ENCODE results near the gene HMGXB3. TPM values are rescaled to one million over a fixed set of nuclear protein-coding genes. Genes with fewer than 3 reads are reported as not detected.

HMGXB3 gene
- total RNA-seq, 1 donor from 2014 or later = 57.3 TPM

DNA sequence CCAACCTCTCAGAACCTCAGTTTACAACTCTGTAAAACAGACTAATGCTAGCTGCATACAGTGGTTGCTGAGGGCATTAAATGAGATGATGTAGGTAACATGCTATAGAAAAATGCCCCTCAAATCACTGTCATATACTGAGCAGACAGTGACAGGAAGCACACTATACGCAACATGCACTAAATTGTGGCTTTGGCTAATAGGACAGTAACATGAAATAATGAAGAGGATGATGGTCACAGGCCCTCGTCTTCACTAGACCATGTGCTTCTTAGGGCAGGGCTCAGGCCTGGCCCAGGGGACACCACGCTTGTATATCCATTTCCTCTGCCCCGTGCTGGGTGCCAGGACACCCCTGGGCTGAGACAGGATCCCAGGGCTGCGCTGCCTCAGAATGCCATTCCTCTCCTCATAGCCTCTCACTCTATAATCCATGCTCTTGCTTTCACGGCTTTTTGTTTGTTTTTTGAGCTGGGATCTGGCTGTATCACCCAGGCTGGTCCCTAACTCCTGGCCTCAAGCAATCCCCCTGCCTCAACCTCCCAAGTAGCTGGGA lies 66.9 kb downstream of the HMGXB3 start:
- DNase-seq (ENCODE audit: extremely low read depth, low read depth, low spot score) = no peak

DNA sequence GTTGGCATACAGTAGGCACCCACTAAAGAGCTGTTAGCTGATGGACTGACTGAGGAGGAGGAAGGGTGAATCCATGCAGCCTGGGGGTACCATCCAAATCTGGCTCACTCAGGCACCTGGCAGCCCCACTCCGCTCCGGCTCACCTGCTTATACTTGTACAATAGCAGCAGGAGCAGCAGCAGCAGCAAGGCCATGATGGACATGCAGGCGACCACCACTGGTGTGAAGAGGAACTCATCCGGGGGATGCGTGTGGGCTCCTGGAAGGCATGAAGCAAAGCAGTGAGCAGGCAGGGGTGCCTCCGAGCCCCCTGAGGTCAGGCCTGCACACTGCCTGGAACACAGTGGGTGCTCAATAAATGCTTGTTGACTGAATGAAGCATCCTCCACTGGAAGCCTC lies 67.5 kb downstream of the HMGXB3 start:
- no peak for DNase-seq (ENCODE audit: extremely low read depth, low read depth, low spot score)

DNA sequence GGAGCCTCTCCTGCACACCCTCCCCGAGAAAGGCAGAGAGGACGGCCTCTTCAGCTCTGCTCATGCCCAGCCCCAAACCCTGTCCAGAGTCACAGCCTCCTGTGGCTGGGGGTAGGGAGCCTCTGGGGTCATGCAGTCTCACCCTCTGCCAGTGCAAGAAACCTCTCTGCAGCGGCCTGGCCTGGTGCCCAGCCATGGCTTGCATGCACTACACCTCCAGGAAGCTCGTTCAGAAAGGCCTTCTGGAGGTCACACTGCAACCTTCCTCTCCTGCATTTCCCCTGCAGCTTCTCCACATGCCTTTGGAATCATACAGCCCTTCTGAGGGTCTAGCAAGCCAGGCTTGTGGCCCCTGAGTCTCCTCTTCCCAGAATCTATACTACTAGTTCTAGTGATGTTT lies 67.9 kb downstream of the HMGXB3 start:
- DNase-seq (ENCODE audit: extremely low read depth, low read depth, low spot score) = no peak

DNA sequence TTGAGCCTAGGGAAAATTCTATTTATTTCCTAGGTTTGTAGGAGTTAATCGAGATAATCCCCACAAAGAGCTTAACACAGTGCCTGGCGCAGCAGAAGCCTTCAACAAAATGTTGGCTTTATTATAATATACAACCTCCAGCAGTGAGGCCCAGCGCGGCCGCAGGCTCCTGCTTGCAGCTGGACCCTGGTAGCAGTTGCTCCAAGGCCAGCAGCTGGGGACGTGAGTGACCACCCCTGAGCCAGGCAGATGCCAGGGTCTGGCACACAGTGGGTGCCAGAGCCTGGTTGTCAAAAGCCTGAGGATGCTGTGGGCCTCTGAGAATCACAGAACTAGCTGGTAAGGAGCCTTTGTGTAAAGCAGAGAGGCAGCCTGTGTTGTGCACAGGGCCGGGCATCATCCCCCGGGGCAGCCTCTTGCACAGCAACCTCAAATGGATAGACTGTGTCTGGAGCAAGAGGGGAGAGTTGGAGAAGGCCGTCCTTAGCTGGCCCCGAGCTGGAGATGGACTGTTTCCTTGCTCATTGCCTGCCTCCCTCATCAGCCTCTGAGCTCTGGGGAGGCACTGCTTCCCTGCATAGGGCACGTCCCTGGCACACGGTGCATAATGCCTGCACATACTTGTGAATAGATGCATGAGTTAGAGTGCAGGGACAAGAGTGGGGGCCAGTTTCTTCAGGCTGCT lies 68.6 kb downstream of the HMGXB3 start:
- no peak for DNase-seq (ENCODE audit: extremely low read depth, low read depth, low spot score)

DNA sequence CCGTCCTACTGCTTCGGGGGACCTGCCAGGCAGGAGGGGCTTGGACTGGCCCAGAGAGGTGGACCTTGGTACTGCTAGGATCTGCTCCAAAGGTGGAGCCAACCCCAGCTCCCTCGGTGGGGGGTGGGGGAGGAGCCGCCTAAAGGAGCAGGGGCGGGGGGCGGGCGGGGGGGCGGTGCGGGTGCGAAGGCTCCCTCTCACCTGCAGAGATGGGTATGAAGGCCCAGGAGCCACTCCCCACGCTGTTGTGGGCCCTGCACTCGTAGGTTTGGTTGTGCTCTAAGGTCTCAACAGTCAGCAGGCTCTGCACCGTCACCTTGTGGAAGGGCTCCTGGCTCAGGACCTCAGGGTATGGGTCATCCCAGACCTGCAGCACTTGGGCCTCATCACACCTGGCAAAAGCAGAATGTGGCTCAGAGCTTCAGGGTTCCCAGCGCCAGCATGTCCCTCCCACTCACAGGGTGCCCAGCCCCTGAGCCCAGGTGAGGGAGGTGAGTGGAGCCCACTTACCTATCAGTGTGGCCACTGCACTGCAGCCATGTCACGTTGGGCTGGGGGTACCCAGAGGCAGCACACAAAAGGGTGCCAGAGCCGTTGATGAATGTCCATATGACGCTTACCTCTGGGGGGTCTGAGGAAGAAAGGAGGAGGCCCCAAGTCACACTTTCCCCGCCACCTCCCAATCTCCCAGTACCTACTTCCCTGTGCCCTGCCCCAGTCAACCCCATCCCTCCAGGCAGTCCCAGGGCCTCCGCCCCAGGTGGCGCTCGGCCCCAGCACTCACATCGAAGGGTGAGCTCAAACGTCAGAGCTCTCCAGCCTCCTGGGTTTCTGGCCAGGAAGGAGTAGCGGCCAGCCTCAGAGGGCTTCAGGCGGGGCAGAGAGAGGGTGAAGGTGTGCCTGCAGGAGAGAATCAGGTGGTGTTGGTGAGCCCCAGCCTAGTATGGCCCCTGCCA lies 69.4 kb downstream of the HMGXB3 start:
- no peak for DNase-seq (ENCODE audit: extremely low read depth, low read depth, low spot score)

DNA sequence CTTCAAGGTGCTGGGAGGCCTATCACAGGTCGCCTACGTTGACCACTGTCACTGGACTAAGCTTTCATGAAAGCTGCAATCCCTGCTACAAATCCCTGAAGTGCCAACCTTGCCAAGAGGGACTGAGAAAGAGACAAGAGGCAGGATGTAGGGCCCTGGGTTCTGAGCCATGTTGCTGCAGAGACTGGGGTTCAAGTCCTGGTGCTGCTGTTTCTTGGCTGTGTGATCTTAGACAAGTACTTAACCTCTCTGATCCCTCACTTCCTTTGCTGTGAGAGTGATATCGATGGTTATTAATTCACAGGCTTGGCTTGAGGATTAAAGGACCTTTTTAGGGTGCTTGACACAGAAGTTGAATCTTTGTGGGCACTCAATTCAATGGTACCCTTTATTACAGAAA lies 70.3 kb downstream of the HMGXB3 start:
- no peak for DNase-seq (ENCODE audit: extremely low read depth, low read depth, low spot score)

DNA sequence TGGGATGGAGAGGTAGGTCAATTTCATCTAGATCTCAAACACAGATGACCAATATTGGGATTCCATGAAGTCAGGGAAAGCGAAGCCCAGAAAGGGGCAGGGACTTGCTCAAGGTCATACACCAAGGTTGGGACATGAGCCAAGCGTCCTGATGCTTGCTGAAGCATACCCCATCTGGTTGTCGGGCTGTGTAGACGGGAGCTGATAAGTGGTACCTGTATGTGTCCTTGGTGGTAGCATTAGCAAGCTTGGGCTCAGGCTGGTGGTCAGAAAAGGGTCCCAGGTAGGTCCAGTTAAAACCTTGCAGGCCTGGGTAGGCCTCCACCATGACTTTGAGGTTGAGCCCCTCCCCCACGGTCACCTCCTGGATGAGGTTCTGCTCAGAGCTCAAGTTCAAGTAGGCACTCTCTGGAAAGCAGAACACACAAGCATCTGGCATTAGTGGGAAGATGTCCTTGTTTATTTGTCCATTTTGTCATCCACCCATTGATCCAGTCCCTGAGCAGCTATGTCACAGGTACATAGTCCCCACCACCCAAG lies 72.6 kb downstream of the HMGXB3 start:
- no peak for DNase-seq (ENCODE audit: extremely low read depth, low read depth, low spot score)

DNA sequence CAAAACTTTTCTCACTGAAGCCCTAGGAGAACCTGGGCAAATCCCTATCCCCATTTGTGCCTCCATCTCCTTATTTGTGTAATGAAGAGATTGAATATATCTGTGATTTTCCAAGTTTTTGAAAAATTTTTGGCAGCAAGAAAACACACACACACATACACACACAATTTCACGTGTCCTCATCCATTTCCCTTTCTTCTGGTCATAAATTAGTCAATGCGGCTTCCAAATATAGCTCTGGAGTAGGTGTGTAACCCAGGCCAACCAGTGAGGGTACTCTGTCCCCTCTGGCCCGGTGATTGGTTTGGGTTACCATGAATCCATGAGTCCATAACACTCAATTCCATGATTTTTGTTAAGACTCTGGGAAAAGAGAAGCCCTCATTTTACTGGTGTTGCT lies 73.1 kb downstream of the HMGXB3 start:
- DNase-seq (ENCODE audit: extremely low read depth, low read depth, low spot score) = no peak

DNA sequence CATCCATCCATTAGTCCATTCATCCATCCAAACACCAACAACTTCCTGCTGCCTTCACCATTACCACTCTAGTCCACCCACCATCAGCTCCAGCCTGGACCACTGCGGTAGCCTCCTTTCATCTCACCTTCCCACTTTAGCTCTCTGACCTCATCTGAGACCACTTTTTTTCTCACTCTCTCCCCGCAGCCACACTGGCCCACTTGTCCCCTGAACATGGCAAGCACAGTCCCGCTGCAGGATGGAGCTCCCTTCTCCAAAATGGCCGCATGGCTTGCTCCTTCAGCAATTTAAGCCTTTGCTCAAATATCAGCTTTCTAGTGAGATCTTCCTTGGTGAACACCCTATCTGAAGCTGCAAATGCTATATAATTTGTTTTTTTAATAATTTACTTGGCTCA lies 74.7 kb downstream of the HMGXB3 start:
- no peak for DNase-seq (ENCODE audit: extremely low read depth, low read depth, low spot score)

DNA sequence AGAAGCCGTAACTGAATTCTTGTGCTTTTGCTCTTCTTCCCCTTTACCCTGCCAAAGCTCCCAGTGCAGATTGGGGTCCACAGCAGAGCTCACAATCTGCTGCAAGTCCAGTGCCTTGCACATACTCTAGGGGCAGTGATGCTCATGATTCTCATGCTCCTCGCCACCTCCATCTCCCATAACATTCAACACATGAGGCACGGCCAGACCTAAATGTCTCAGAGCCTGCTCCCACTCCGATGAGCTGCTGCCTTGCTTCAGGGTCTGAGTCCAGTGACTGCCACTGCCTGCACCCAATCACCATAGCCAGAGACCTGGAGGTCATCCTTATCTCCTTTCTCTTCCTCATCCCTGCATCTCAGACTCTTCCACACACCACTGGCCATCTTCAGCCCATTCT lies 75.3 kb downstream of the HMGXB3 start:
- no peak for DNase-seq (ENCODE audit: extremely low read depth, low read depth, low spot score)

DNA sequence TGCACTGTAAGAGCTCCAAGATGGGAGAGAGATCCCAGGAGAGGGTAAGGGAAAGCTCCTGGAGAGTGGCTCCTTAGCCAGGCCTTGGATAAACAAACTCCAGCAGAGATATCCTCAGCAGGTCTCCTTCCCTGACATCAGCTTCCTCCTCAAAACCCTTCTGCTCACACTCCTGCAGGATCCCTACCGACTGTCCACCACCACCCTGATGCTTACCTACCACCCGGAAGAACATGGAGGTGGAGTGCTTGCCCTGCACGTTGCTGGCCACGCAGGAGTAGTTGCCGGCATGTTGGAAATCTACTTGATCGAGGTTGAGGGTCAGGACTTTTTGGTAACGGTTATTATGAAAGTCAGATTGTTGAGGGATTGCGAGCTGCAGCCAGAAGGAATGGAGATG lies 76.5 kb downstream of the HMGXB3 start:
- no peak for DNase-seq (ENCODE audit: extremely low read depth, low read depth, low spot score)

DNA sequence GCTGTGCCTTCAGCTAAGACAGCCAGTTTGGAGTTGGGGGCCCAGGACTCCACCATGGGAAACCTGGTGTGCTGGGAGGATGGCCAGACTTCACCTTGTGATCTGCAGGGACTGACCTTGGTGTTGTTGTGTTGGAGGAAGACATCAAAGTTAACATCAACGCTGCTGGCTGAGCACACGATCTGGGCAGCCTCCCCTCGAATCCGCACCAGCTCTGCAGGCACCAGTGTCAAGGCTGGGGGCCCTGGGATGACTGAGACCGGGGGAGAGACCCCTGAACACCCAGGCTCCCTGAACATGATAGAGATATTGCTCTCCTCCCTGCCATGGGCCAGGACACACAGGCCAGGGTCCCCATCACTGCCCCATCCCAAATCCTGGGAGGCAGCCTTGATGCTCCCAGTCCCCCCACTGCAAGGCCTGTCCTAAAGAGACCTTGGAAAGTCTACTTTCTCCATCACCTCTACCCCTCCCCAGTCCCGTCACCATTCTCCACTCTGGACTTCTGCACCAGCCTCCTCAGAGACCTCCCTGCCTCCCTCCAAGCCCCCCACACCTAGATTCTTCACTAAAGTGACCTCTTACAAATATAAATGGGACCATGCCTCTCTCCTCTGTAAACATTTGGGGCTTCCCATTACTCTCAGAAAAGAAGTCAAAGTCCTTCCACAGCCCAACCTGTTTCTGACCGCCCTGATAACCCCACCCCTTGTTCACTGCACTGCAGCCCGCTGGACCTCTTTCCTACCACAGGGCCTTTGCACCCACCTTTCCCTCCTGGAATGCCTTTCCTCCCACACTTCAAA lies 77.7 kb downstream of the HMGXB3 start:
- DNase-seq (ENCODE audit: extremely low read depth, low read depth, low spot score) = no peak

DNA sequence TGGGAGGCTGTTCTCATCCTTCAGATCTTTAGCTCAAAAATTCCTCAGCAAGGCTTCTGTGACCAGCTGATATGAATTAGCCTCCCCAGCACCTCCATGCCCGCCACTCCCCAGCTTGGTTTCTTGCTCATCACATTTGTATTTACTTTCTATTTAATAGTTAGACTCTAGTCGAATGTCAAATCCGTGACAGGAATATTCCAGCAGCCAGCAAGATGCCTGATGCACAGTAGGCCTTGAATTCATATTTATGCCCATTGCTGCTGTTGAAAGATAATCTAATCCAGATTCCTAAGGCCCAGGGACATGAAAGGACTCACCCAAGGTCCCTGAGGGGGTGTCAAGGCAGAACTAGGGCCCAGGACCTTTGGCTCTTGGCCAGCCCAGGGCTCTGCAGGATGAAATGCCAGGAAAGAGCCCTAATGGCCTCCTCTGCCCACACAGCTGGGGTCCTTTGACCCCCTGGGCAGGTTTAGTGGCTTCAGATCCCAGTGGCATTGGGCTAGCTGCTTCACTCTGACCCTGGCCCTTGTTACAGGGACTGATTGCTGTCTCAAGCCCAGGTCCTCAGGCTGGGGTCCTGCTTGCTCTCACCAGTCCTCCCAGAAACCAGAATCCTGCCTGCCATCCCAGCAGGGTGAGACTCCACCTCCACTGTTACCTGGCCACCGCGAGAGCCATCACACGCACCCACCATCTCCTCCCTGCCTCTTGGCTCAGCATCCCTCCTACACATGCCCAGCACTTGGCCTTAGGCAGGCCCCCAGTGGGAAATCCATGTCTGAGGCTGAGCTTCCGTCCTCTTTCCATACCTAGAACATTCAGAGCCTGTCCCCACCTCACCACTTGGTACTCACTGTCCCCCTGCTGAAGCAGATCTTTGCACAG lies 78.5 kb downstream of the HMGXB3 start:
- no peak for DNase-seq (ENCODE audit: extremely low read depth, low read depth, low spot score)

DNA sequence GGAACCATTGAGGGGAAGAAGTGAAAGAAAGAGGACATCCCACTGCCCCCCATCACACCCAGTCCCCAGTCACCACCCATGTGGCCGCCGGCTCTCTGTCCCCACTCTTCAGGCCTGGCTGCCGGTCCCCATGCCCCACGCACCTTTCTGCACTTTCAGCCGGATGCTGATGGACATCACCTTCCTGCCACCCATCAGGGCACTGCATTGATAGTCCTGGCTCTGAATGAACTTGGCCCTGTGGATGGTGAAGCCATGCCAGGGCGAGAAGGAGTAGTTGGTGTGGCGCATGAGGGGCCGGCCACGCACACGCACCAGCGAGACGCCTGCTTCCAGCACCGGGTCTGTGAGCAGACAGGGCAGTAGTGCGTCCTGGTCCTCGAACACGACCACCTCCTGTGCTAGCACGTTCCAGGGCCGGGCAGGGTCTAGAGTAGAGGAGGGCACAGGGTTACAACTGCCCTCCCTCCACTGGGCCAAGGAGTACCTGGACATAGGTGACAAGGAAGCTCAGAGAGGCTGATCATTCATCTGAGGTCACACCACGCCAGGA lies 79.4 kb downstream of the HMGXB3 start:
- no peak for DNase-seq (ENCODE audit: extremely low read depth, low read depth, low spot score)

DNA sequence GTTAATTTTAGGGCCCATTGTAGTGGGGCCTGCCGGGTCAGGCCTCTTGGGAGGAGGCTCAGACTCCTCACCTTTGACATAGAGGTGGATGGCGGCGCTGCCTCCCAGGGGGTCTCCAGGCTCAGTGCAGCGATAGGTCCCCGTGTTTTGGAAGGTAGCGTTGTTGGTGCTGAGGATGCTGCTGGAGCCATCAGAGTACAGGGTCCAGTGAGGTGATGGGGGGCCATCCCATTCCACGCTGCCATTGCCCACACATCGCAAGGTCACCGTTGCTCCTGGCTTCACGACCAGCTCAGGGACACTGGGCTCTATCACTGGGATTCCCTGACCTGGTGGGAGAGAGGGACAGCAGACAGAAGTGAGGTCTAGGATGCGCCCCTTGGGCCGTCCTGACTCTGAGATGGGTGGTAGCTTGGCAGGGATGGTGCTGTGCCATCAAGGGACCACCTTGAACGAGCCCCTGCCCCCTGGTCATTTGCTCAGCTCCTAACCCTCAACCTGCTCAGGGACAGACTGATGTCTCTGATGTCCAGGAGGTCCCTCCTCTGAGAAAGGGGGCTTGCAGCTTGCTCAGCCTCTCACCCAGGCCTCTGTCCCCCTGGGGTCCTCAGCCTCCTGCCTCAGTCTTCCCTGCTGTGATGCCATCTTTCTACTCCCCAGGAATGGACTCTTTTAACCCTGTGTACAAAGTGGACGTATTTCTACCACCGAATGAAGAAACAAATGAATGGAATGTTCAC lies 80.3 kb downstream of the HMGXB3 start:
- DNase-seq (ENCODE audit: extremely low read depth, low read depth, low spot score) = no peak

DNA sequence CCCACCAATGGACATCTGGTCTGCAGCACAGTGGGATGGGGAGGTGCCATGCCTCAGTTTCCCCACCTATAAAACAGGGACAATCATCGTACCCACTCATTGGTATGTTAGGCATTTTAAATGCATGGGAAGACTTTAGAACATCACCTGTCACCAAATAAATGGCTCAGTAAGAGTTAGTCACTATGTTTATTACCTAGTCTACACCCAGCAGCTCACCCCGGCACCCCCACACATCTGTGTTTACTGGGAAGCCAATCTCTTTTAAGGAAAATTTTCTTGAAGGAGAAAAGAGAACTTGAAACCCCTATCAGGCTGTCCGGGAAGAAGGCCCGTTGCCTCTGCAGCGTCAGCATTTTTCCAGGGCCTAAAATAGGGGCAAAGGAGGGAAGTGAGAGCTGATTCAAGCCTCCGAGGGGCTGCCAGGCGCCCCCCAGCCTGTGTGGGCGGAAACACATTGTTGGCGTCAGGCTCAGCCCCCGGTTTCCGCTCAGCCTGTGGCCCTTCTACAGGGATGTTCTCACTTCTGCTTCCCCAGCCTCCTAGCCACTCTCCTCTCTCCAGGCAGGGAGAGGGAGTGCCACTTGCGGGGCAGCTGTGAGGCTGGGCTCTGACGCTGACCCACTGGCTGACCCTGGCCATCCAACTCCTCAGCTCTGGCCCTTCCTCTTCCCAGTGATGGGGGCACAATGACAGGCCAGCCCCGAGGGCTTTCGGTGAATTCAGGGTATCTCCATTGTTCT lies 81.2 kb downstream of the HMGXB3 start:
- no peak for DNase-seq (ENCODE audit: extremely low read depth, low read depth, low spot score)

DNA sequence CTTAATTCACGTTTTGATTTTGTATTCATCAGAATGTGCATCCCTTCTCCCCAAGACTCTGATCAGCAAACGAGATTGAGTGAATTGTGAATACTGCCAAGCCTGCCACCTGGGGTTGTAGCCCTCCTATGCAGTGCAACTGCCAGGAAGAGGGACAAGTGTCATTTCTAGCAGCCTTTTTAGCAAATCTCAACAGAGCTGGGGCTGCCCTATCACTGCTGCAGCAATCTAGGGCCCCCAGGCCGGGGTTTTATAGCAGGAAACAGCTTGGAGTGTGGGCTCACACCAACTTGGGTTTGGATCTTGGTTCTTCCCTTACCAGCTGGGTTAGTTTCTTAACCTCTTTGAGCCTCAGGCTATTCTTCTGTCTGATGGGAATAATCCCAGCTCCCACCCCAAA lies 81.8 kb downstream of the HMGXB3 start:
- DNase-seq (ENCODE audit: extremely low read depth, low read depth, low spot score) = no peak

DNA sequence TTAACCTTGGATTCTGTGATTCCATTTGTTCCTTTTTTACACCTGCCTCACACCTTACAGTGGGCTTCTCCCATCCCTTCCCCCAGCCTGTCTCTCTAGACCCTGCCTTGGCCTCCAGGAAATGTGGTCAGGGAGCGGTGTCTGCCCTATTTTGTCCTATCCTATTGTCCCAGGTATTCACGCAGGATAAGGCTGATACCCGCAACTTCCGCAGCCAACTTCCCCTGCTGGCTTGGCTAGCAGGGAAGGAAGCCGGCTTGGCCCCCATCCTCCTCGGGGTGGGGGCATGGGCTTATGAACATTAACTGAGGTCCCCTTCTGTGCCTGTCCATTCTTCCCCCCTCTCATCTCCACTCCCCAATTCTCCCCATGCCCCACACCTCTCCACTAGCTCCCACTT lies 82.3 kb downstream of the HMGXB3 start:
- no peak for DNase-seq (ENCODE audit: extremely low read depth, low read depth, low spot score)

Measured in glomerular endothelial cell (primary cell).